Neural progenitor cell (in vitro differentiated cells): ENCODE results near the gene PLPP3. TPM values are rescaled to one million over a fixed set of nuclear protein-coding genes. Genes with fewer than 3 reads are reported as not detected.

Experiments used
- DNase-seq: peaks from one replicate; pipeline ENCODE4 v3.0.0-alpha.2; 2016; ENCODE audit warnings: low spot score
- H2AFZ ChIP-seq: fragments of 200-600 bp; sonication (generic); replicated peaks from 2 replicates; pipeline ENCODE4 v1.6.1; 2016; ENCODE audit warnings: antibody characterized with exemption
- H3F3A ChIP-seq: fragments of 200-600 bp; sonication (generic); 2 replicates; pipeline ENCODE4 v1.6.1; 2016; ENCODE audit warnings: antibody characterized with exemption, low read depth
- H3K27ac ChIP-seq: fragments of 200-600 bp; sonication (generic); 2 replicates; pipeline ENCODE4 v1.5.1; 2016; ENCODE audit warnings: mild to moderate bottlenecking
- H3K27me3 ChIP-seq: fragments of 200-600 bp; sonication (generic); 2 replicates; pipeline ENCODE4 v1.6.1; 2016; ENCODE audit warnings: mild to moderate bottlenecking, moderate library complexity
- H3K36me3 ChIP-seq: fragments of 200-600 bp; sonication (generic); 2 replicates; pipeline ENCODE4 v1.5.1; 2016
- H3K4me1 ChIP-seq: fragments of 200-600 bp; sonication (generic); 2 replicates; pipeline ENCODE4 v1.6.1; 2016; ENCODE audit warnings: mixed run types
- H3K4me2 ChIP-seq: fragments of 200-600 bp; sonication (generic); 2 replicates; pipeline ENCODE4 v1.6.1; 2016
- H3K4me3 ChIP-seq: fragments of 200-600 bp; sonication (generic); 2 replicates; pipeline ENCODE4 v1.5.1; 2016
- H3K79me2 ChIP-seq: fragments of 200-600 bp; sonication (generic); 2 replicates; pipeline ENCODE4 v1.6.1; 2016; ENCODE audit warnings: low read depth
- H3K9ac ChIP-seq: fragments of 200-600 bp; sonication (generic); 2 replicates; pipeline ENCODE4 v1.6.1; 2016
- H3K9me3 ChIP-seq: fragments of 200-600 bp; sonication (generic); 2 replicates; pipeline ENCODE4 v1.5.1; 2016; ENCODE audit warnings: low read depth
- H4K20me1 ChIP-seq: fragments of 200-600 bp; sonication (generic); 2 replicates; pipeline ENCODE4 v1.6.1; 2016; ENCODE audit warnings: low read depth
- H3K27ac Mint-ChIP-seq: 3 replicates; pipeline ENCODE4 v1.8.0; 2021; ENCODE audit warnings: mixed read lengths
- H3K27me3 Mint-ChIP-seq: 2 replicates; pipeline ENCODE4 v1.8.0; 2022; ENCODE audit warnings: low read depth, mild to moderate bottlenecking, inconsistent platforms, moderate library complexity, mixed read lengths; ENCODE audit not compliant: insufficient read depth
- H3K36me3 Mint-ChIP-seq: 3 replicates; pipeline ENCODE4 v1.8.0; 2021; ENCODE audit warnings: mixed read lengths
- H3K4me1 Mint-ChIP-seq: 3 replicates; pipeline ENCODE4 v1.8.0; 2021; ENCODE audit warnings: mixed read lengths
- H3K4me3 Mint-ChIP-seq: 3 replicates; pipeline ENCODE4 v1.8.0; 2021; ENCODE audit warnings: mild to moderate bottlenecking, moderate library complexity, mixed read lengths
- H3K9me3 Mint-ChIP-seq: 3 replicates; pipeline ENCODE4 v1.8.0; 2020; ENCODE audit warnings: mixed read lengths
- CTCF ChIP-seq: fragments of 200-600 bp; sonication (generic); IDR thresholded peaks from 2 replicates; pipeline ENCODE4 v1.5.1; 2017; ENCODE audit warnings: antibody characterized with exemption, mild to moderate bottlenecking
- EZH2 ChIP-seq: fragments of 200-600 bp; sonication (generic); IDR thresholded peaks from 2 replicates; pipeline ENCODE4 v1.6.1; 2017; ENCODE audit warnings: antibody characterized with exemption, mild to moderate bottlenecking, moderate library complexity
- EZH2phosphoT487 ChIP-seq: fragments of 200-600 bp; sonication (generic); IDR thresholded peaks from 2 replicates; pipeline ENCODE4 v1.6.1; 2017; ENCODE audit warnings: antibody characterized with exemption
- total RNA-seq: library from RNA; depleted of rRNA; stranded (reverse); fragments of >200 nt; gene quantifications from 2 replicates; pipeline ENCODE4 v1.2.3, GENCODE V29; 2015; ENCODE audit warnings: low replicate concordance

PLPP3 gene
- total RNA-seq, 1 donor from 2014 or later: 28.5 TPM

- H3K9me3 Mint-ChIP-seq: no peaks in the 10 kb centered on the region
- H3K36me3 Mint-ChIP-seq: peaks cover 10% of the 10 kb centered on the region
- Histone ChIP-seq H3K4me2 (no peak overlapping the region), H2AFZ (no peak overlapping the region), H3F3A (peaks cover under 1% of the 10 kb centered on the region), H3K27ac (no peak overlapping the region), H3K27me3 (no peaks in the 10 kb centered on the region), H3K9ac (no peak overlapping the region), H3K9me3 (no peaks in the 10 kb centered on the region), H3K36me3 (no peaks in the 10 kb centered on the region), H3K4me1 (peaks cover 22% of the 10 kb centered on the region), H3K4me3 (no peak overlapping the region), H3K79me2 (peaks cover 99% of the 10 kb centered on the region), H4K20me1 (peaks cover 78% of the 10 kb centered on the region)
- TF ChIP-seq EZH2phosphoT487: no peak
- H3K4me1 Mint-ChIP-seq: peaks cover 22% of the 10 kb centered on the region
- no peak overlapping the region for H3K4me3 Mint-ChIP-seq
- no peaks in the 10 kb centered on the region for H3K27me3 Mint-ChIP-seq
- no peak overlapping the region for H3K27ac Mint-ChIP-seq
- DNase-seq: no peak
Measured at GRCh38 chr1:56557746-56558145, 21.6 kb downstream of the PLPP3 start.

GRCh38 chr1:56555448-56555847 is 23.9 kb downstream of the PLPP3 start:
- H3K27ac Mint-ChIP-seq: no peak overlapping the region
- no peak for TF ChIP-seq EZH2
- TF ChIP-seq CTCF: no peak
- TF ChIP-seq EZH2phosphoT487: no peak
- Histone ChIP-seq H3K9ac (no peak overlapping the region), H3K79me2 (peaks cover 98% of the 10 kb centered on the region), H4K20me1 (peaks cover 90% of the 10 kb centered on the region), H3K27me3 (no peaks in the 10 kb centered on the region), H3K4me3 (no peak overlapping the region), H3K36me3 (no peaks in the 10 kb centered on the region), H3K27ac (no peak overlapping the region), H2AFZ (no peak overlapping the region), H3K9me3 (no peaks in the 10 kb centered on the region), H3K4me2 (no peak overlapping the region), H3K4me1 (peaks cover 32% of the 10 kb centered on the region), H3F3A (peaks cover 22% of the 10 kb centered on the region)
- no peaks in the 10 kb centered on the region for H3K9me3 Mint-ChIP-seq
- peaks cover 10% of the 10 kb centered on the region for H3K36me3 Mint-ChIP-seq
- no peak for DNase-seq
- peaks cover 34% of the 10 kb centered on the region for H3K4me1 Mint-ChIP-seq
- H3K4me3 Mint-ChIP-seq: no peak overlapping the region
- no peaks in the 10 kb centered on the region for H3K27me3 Mint-ChIP-seq

- Histone ChIP-seq H4K20me1 (peaks cover 90% of the 10 kb centered on the region), H3F3A (peaks cover 40% of the 10 kb centered on the region), H3K36me3 (no peaks in the 10 kb centered on the region), H3K4me1 (peaks cover 51% of the 10 kb centered on the region), H3K79me2 (peaks cover 97% of the 10 kb centered on the region), H3K9ac (no peak overlapping the region), H3K4me3 (no peak overlapping the region), H3K4me2 (no peak overlapping the region), H3K9me3 (no peaks in the 10 kb centered on the region), H3K27me3 (no peaks in the 10 kb centered on the region), H3K27ac (no peak overlapping the region), H2AFZ (no peak overlapping the region)
- TF ChIP-seq EZH2 (no peak), CTCF (no peak), EZH2phosphoT487 (no peak)
- Mint-ChIP-seq H3K27ac (no peak overlapping the region), H3K27me3 (no peaks in the 10 kb centered on the region), H3K9me3 (no peaks in the 10 kb centered on the region), H3K4me1 (peaks cover 53% of the 10 kb centered on the region), H3K4me3 (no peak overlapping the region), H3K36me3 (peaks cover 6% of the 10 kb centered on the region)
- no peak for DNase-seq
Measured at GRCh38 chr1:56553046-56553445, 26.3 kb downstream of the PLPP3 start.

GRCh38 chr1:56552349-56552748 is 27.0 kb downstream of the PLPP3 start:
- no peaks in the 10 kb centered on the region for H3K9me3 ChIP-seq
- no peak overlapping the region for H3K4me2 ChIP-seq
- peaks cover 88% of the 10 kb centered on the region for H4K20me1 ChIP-seq
- H3K27ac ChIP-seq: peak overlapping the region; percentile 92
- peak overlapping the region; percentile 81 for H3K27ac Mint-ChIP-seq
- H3K9me3 Mint-ChIP-seq: no peaks in the 10 kb centered on the region
- no peaks in the 10 kb centered on the region for H3K36me3 ChIP-seq
- peaks cover 60% of the 10 kb centered on the region for H3K4me1 Mint-ChIP-seq
- H2AFZ ChIP-seq: no peak overlapping the region
- H3F3A ChIP-seq: peaks cover 40% of the 10 kb centered on the region
- DNase-seq: no peak
- H3K4me3 ChIP-seq: no peak overlapping the region
- H3K9ac ChIP-seq: no peak overlapping the region
- H3K4me3 Mint-ChIP-seq: no peak overlapping the region
- no peaks in the 10 kb centered on the region for H3K27me3 ChIP-seq
- peaks cover 97% of the 10 kb centered on the region for H3K79me2 ChIP-seq
- no peaks in the 10 kb centered on the region for H3K27me3 Mint-ChIP-seq
- H3K36me3 Mint-ChIP-seq: peaks cover 6% of the 10 kb centered on the region
- peaks cover 58% of the 10 kb centered on the region for H3K4me1 ChIP-seq
- TF ChIP-seq EZH2 (no peak), EZH2phosphoT487 (no peak)
